Upper lobe of left lung (tissue), 4 donors: ENCODE results near the gene PLEKHA4.

Experiments used
- CTCF ChIP-seq, 6 experiments: fragments of 450-650 bp in 4 of 6; fragments of 200-600 bp in 2 of 6; sonication (generic) in 2 of 6; IDR thresholded peaks; one replicate each; pipeline ENCODE4 v1.5.1; 2016 to 2019; ENCODE audit warnings: antibody characterized with exemption in 6 of 6
- POLR2A ChIP-seq, 4 donors: fragments of 450-650 bp; IDR thresholded peaks; one replicate each; pipeline ENCODE4 v1.5.1; 2016 to 2017; ENCODE audit warnings: antibody characterized with exemption in 4 of 4, mild to moderate bottlenecking in 2 of 4

GRCh38 chr19:48815870-48816501, 52.4 kb downstream of the PLEKHA4 start:
- no peak for TF ChIP-seq POLR2A (IDR thresholded peaks at IDR 0.05)
- TF ChIP-seq CTCF (IDR thresholded peaks at IDR 0.05) = peak in 1 of 6 experiments; percentile 39
